HG02610 (cell line): ENCODE measurements around the gene PFKL.

Experiments used
- ATAC-seq: cut with Tn5 transposase; IDR thresholded peaks from one replicate; pipeline ENCODE4 v1.9.1; 2021; ENCODE audit warnings: mild to moderate bottlenecking, moderate library complexity; ENCODE audit not compliant: unreplicated experiment

The PFKL gene

DNA sequence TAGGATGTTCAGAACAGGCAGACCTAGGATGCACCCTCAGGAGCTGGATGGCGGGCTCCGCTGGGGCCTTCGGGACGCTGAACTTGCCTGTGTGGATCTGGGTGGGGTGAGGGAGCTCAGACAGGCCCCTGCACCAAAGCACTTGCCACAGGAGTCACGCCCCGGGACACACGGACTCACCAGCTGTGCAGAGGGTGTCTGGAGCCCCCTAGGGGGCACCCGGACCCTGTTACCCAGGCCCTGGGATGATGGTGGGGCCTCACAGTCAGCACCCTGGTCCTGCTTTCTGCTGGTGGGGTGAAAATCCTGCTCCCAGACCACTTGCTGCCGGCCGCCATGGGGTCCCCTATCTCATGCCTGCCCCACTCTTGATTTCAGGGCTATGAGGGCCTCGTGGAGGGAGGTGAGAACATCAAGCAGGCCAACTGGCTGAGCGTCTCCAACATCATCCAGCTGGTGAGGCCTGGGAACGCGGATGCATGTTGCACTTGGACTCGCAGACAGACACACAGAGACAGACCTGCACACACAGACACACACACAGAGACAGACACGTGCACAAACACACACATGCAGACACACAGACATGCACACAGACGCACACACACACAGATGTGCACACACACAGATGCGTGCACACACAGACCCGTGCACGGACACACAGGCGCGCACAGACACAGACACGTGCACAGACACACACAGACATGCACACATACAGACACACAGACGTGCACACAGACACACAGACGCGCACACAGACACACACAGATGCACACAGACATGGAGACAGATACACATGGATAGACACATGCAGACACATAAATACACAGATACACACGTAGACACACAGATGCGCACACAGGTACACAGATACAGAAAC is 11.0 kb downstream of the PFKL start:
- ATAC-seq = no peak

- ATAC-seq = no peak
Observed at GRCh38 chr21:44312089-44312488, 12.2 kb downstream of the PFKL start.

- no peak for ATAC-seq
Observed at GRCh38 chr21:44312716-44313115, 12.9 kb downstream of the PFKL start.

DNA sequence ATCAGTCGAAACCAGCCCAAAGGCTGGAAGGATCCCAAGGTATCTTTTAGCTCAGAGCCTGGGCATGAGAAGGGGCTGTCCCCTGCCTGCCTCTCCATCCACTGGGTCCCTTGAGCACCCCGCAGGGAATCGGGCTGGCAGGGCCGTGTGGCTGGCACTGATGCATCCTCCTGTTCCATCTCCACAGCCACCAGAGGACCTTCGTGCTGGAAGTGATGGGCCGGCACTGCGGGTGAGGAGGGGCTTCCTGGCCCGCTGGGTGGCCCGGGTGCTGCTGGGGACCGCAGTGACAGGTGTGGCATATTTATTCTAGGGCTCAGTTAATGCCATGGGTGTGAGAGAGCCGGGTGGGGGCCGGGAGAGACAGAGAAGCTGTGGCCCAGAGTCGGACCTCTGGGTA is 13.6 kb downstream of the PFKL start:
- no peak for ATAC-seq

DNA sequence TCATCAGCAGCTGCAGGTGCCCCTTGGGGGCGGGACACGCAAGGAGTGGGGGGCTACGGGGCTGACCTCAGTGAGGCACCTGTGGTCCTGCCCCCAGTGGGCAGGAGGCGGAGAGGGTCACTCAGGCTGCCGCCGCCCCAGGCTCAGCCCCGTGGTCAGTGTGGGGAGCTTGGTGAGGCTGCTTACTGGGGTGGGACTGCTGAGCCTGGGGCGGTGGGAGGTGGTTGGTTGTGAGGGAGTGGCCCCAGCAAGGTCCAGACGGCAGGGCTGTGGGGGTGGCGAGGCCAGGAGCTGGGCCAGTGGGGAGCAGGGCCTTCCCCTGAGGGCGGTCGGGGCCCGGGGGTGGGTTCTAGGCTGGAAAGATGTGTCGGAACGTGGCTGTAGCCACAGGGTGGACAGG is 14.3 kb downstream of the PFKL start:
- ATAC-seq = no peak

- ATAC-seq = no peak
Observed at GRCh38 chr21:44314561-44314960, 14.7 kb downstream of the PFKL start.

- no peak for ATAC-seq
Observed at GRCh38 chr21:44315691-44316203, 15.9 kb downstream of the PFKL start.

- no peak for ATAC-seq
Observed at GRCh38 chr21:44316277-44316900, 16.5 kb downstream of the PFKL start.

DNA sequence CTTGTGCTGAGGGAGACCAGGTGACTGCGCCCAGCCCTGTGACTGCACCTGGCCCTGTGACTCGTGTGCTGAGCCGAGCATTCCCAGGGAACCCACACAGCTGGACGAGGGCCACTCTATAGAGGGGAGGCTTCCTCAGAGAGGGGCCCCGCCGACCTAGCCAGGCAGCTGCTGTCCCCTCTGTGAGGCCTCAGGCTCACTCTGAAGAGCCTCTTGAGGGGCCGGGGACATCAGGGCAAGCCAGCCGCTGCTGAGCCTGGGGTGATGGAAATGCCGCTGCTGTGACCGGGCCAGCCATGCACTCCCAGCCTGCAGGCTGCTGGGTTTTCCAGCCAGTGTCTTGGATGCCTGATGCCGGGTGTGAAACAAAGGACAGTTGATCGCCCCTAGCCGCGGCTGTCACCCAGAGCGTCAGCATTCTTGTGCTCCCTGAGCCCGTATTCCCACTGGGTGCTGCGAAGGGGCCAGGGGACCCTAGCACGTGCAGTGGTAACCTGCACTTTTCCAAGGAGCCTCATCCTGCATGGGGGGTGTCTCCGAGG is 17.5 kb downstream of the PFKL start:
- no peak for ATAC-seq

- ATAC-seq = no peak
Observed at GRCh38 chr21:44317871-44318270, 18.0 kb downstream of the PFKL start.

GRCh38 chr21:44318489-44319285 is 18.8 kb downstream of the PFKL start:
- ATAC-seq = no peak

DNA sequence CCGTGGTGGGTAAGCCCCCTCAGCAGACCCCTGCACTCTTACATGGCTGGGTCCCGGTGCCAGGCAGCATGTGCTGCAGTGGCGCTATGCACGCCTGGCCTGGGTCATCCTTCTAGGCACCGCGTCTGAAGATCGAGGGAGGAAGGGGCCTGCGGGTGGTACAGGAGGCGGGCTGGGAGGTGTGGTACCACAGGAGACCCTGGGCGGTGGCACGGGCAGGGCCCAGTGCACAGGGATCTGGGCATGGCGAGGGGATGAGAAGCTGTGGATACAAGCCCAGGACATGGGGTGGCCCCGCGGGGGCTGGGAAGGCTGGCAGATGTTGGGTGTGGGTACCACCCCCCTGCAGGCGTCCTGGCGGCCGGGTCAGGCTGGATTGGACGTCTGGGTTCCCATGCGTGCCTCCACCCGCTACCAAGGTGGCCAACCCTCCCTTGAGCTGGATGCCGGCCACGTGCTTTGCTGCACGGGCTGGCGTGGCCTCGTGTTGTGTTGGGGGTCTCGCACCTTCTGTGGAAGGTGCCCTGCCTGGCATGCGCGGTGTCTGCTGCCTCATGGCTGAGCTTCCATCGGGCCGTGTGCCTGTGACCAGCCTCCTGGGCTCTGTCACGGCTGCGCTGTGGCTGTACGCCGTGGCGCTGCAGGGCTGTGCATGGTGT is 19.7 kb downstream of the PFKL start:
- no peak for ATAC-seq

DNA sequence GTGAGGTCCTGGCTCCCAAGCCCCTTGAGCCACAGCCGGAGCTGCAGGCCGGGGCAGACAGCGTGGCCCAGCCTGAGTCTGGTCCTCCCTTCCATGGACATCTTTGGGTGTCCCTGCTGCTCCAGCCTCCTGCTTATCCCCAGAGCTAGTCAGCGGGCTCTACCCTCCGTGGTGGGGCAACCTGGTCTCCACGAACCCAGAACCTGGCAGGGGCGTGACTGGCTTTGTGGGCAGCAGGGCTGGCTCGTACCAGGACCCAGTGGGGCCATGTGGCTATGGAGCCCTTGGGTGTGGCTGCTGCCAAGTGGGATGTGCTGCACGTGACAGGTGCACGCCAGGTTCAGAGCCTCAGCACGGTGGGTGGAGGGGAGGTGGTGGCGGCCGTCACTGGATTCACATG is 21.0 kb downstream of the PFKL start:
- no peak for ATAC-seq

DNA sequence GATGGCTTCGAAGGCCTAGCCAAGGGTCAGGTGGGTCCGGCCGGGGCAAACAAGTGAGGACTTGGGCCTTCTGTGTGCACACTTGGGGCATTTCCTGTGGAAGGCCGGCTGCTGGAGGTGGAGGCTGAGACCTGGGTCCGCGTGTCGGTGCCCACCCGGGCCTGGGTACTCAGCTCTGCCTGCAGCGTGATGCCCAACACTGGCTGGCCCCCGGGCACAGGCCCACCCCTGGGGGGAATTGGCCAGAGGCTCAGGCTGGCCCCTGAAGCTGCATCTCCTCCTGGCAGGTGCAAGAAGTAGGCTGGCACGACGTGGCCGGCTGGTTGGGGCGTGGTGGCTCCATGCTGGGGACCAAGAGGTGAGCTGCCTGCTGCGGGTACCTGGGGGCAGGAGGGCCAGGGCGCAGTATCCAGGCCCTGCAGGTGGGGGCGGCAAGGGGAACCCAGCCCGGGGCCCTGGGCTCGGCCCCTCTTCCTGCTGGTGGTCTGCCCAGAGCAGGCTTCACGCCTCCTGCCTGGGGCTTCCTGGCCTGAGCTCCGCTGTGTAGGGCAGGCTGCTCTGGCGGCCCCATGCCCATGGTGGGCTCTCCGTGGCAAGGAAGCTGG is 22.1 kb downstream of the PFKL start:
- no peak for ATAC-seq

- no peak for ATAC-seq
Observed at GRCh38 chr21:44322621-44323325, 22.9 kb downstream of the PFKL start.

DNA sequence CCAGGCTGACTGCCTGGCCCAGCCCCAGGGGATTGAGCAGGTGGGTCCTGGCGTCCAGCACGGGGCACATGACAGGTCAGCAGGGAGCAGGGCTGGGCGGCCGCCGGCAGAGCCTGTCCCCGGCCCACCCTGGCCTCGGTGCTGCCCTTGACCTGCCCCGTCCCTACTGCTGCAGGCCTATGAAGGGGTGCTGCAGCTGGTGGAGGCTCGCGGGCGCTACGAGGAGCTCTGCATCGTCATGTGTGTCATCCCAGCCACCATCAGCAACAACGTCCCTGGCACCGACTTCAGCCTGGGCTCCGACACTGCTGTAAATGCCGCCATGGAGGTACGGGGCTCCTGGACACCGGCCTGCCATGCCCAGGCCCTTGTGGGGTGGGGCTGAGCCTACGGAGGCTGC is 23.7 kb downstream of the PFKL start:
- ATAC-seq = no peak

DNA sequence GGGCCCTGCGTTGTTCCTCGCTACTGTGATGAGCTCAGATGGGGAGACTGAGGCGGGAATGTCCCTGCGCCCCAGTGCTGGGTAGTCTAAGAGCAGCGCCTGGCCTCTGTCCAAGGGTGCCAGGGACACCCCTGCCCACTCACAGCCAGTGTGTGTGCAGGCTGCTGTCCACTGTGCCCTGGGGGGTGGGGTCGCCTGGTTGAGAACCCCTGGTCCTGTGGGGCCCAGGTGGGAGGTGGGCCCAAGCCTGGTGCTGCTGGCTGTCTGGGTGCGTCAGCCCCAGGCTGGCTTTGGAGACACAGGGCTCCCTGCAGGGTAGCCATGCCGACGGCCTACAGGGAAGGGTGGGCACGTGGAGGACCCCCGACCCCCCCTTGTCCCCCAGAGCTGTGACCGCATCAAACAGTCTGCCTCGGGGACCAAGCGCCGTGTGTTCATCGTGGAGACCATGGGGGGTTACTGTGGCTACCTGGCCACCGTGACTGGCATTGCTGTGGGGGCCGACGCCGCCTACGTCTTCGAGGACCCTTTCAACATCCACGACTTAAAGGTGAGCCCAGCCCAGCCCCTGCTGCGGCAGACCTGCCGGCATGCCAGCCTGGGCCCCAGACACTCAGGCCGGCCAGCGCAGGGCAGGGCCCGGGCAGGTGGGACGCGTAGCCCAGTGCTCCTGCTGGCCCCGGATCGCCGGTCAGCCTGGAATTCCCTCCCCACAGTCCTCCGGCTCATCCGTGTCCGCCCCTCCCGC is 24.4 kb downstream of the PFKL start:
- ATAC-seq = no peak

DNA sequence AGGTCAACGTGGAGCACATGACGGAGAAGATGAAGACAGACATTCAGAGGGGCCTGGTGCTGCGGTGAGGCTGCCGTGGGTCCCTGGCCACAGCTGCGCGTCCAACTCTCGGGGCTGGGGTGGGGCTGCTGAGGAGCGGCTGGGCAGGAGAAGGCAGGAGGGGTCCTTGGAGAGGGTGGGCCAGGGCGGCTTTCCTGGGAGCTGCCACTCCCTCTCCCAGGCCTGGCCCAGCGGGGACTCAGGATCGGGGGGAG is 24.9 kb downstream of the PFKL start:
- no peak for ATAC-seq
